Measurements from ENCODE around the gene OR2Y1.
"Not testable (repeated sequence)": the region's sequence is repeated elsewhere in the genome, so short reads cannot be mapped to it uniquely, and the experiment has no call there.

Gene OR2Y1

DNA sequence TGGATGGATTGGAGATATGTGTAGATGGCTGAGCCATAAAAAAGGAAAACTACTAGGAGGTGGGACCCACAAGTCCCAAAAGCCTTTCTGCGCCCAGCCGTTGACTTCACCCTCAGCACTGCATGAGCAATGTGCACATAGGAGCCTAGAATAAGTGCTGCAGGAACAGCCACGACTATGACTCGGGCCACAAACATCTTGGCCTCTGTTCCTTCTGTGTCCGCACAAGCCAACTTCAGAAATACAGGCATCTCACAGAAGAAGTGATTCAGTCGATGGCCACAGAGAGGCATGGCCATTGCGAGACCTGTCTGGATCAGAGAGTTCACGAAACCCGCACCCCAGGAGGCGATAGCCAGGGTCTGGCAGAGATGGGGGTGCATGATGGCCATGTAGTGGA is 587 bp downstream of the OR2Y1 start:
- no peak for DNase-seq (ENCODE audit: low spot score)

GRCh38 chr5:180736536-180736935 is 3.3 kb downstream of the OR2Y1 start:
- DNase-seq (ENCODE audit: low spot score) = no peak

DNA sequence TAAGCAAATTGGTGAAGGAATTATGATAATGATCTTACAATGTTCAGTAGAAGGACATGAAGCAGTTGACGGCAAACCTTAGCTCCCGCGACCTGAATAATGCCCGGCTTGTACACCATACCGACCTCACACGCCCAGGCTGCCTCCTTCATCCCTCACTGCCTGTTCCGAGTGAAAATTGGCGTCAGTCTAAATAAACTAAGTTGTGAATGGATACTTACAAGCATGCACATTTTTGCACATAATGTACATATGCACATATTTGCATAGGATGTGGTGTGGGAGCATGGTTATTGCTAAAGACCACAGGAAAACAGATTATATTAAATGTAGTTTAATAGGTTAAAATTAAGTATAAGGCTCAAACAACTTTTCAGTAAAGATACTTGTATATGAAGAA is 14.9 kb downstream of the OR2Y1 start:
- no peak for DNase-seq (ENCODE audit: low spot score)

- no peak for DNase-seq (ENCODE audit: low spot score)
Measured at GRCh38 chr5:180723936-180724335, 15.9 kb downstream of the OR2Y1 start.

GRCh38 chr5:180720486-180720885 is 19.4 kb downstream of the OR2Y1 start:
- DNase-seq (ENCODE audit: low spot score) = no peak

DNA sequence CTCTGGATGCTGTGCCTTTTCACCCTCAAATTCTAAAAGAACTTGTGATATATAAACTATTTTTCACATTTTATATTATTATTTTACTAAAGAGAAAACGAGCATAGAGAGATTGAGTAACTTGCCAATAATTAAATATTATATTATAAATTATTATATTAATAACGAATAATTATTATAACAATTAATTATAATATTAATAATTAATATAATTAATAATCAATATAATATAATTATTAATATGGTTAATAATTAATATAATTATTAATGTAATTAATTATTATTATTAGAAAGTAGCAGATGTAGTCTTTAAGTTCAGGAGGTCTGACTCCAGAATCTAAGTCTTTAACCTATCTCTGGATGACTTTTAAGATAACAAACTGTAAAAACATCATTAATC is 20.1 kb downstream of the OR2Y1 start:
- DNase-seq (ENCODE audit: low spot score) = no peak

DNA sequence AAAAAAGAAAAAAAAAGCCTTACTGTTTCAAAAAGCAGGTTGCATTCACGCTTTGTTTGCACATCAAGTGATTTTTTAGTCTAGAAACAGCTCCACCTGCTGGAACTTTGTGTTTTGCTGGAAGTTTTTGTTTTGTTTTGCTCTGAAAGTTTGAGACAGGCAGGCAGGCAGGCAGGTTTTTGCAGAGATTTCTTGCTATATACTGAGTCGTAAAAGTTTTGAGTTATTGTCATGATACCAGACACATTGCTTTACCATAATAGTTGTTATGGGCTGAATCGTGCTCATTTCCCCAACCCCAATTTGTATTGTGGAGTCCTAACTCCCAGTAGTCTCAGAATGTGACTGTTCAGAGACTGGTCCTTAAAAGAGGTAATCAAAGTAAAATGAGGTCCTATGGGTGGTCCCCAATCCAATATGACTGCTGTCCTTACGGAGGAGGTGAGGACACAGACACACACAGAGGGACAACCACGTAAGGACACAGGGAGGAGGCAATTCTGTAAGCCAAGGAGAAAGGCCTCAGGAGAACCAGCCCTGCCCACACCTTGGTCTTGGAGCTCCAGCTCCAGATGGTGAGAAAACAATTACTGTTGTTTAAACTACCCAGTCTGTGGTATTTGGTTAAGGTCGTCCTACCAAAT is 20.9 kb downstream of the OR2Y1 start:
- peak; percentile 32 for DNase-seq (ENCODE audit: low spot score)

DNA sequence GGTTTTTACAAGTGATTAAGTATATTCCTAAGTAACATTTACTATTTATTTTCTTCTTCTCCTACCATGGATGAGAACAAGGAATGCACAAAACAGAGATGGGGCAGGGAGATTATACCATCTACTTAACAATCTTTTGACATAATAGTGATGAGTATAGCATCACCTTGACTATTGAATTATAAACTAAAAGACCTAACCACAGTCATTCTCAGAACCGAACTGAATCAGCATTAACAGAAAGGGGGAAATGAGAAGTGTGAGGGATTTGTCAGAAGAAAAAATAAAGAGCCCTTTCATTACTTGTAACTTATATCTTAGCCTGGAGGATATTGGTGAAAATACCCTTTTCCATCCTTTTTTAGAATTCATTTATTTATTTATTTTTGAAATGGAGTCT is 21.9 kb downstream of the OR2Y1 start:
- DNase-seq (ENCODE audit: low spot score) = no peak

DNA sequence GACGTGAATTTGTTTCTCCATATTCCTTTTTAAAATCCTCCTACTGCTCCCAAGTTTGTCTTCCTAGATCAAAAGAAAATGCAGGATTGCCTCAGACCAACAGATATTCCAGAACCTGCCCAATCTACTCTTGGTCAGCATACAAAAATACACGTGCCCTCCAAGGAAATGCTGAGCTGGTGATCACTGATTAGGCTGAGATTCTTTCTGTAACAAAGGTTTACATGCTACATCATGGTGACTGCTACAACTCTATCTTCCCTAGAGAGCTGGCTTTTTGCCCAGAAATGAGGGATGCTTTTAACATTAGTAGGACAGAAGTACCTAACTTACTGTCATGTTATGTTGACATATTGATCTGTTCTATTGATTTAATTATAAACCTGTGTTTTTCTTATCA is 35.5 kb downstream of the OR2Y1 start:
- DNase-seq (ENCODE audit: low spot score) = no peak

GRCh38 chr5:180703912-180704311 is 35.9 kb downstream of the OR2Y1 start:
- no peak for DNase-seq (ENCODE audit: low spot score)

GRCh38 chr5:180703371-180703770 is 36.5 kb downstream of the OR2Y1 start:
- not testable (repeated sequence) for DNase-seq (ENCODE audit: low spot score)

GRCh38 chr5:180700440-180700839 is 39.4 kb downstream of the OR2Y1 start:
- not testable (repeated sequence) for DNase-seq (ENCODE audit: low spot score)

GRCh38 chr5:180699042-180699441 is 40.8 kb downstream of the OR2Y1 start:
- no peak for DNase-seq (ENCODE audit: low spot score)

DNA sequence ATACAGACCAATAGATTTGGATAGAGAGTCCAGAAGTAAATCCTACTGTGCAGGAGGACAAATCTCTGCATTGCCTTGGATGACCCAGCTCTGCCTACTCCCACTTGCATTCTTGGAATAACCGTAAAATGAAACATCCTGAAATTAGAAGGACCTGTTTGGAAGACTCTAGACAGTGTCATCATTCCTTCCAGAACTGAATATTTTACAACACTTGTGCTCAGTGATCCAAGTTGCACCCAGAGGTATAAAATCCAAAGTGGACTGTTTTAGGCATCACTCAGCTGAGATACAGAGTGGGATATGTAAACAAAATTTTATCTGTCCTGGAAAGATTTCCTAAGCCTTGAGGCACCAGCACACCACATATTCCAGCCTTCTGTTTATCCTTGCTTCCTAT is 43.7 kb downstream of the OR2Y1 start:
- no peak for DNase-seq (ENCODE audit: low spot score)

DNA sequence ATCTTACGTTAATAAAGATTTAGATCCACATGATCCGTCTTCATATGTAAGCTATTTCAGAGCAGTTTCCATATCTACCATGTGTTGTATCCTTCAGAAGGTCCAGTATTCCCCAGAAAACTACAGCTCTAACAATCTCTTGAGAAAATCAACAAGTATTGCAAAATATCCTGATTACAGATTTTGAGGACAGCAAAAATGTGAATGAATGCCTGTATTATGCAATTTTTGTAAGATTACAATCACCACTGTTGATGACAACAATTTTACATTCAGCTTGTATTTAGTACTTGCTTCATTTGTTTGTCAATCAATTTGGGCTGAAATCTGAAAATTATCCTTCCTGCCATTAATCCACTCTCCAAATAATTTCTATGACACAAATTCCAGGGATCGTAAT is 47.4 kb downstream of the OR2Y1 start:
- DNase-seq (ENCODE audit: low spot score) = no peak

GRCh38 chr5:180691046-180691445 is 48.8 kb downstream of the OR2Y1 start:
- DNase-seq (ENCODE audit: low spot score) = no peak

- no peak for DNase-seq (ENCODE audit: low spot score)
Measured at GRCh38 chr5:180690562-180690961, 49.3 kb downstream of the OR2Y1 start.

DNA sequence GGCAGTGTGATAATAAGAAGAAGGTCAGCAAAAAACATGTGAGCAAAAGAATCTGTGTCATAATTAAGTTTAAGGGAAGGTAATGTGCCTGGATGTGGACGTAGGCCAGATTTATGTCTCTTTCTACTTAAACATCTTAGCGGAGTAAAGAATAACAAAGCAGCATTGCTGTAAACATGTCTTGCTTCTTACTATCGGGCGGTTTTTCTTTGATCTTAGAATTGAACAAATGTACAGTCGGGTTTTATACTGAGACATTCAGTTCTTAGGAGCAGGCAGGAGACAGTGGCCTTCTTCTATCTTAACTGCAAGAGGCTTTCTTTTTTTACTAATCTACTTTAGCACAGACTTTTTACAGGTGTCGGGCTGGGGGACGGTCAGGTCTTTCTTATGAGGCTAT is 50.1 kb downstream of the OR2Y1 start:
- no peak for DNase-seq (ENCODE audit: low spot score)

Data from hematopoietic multipotent progenitor cell treated with erythropoietin and hydrocortisone succinate and interleukin-3 and kit ligand, for 15 days (in vitro differentiated cells).